Kidney capillary endothelial cell (primary cell): Measurements from ENCODE around the gene TSC22D3.
"Not testable (repeated sequence)": the region's sequence is repeated elsewhere in the genome, so short reads cannot be mapped to it uniquely, and the experiment has no call there.

Experiments used
- DNase-seq: peaks from one replicate; pipeline ENCODE4 v3.0.0-alpha.2; 2018; ENCODE audit warnings: low spot score

TSC22D3 gene

DNA sequence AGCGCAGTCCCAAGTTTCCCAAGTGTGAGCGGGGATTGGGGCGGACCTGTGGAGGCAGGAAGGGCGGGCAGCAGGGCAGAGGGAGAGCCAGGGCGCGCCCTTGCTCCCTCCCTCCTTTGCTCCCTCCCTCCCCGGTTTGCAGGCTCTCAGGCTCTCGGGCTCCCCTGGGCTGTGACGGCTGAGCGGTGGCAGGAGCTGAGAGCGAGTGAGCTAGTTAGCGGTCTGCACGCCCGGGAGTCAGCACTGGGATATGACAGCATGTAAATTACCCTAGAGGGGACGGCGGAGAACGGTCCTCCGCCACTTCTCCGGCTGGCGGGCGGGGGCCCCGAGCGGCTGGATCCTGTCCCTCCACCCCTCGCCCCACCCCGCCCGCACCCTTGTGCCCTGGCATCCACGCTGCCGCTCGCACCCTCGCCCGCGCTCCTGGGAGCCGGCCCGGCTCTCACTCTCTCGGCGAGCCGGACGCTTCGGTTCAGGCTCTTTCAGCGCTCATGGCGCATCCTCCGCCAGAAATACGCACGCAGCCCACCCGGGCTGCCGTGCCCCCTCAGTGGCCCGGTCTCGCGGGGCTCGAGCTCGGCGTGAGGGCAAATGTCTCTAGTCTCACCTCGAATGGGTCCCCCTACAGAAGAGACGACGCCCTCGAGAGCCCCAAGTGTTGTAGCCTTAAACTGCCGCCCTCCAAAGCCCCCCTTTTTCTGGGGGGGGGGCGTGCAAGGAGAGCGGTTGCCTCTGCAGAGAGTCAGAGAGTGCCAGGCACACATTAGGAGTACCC lies at the start of gene TSC22D3:
Gene TSC22D3, minus strand, starts transcription at position 54 of the 778 bp plus-strand sequence. CDS start 368 bp downstream, outside the sequence.
- DNase-seq = no peak

DNA sequence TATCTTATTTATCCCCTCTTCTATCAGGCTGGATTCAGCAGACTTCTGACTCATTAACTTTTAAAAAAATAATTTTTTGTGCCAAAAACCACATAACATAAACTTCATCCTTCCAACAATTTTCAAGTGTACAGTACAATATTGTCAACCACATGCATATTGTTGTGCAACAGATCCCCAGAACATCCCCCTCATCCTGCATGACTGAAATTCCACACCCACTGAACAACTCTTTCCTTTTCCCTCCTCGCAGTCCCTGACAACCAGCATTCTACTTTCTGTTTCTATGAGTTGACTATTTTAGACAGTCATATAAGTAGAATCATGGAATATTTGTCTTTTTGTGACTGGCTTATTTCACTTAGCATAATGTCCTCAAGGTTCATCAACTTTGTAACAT lies 47.9 kb upstream of the TSC22D3 start:
- no peak for DNase-seq

DNA sequence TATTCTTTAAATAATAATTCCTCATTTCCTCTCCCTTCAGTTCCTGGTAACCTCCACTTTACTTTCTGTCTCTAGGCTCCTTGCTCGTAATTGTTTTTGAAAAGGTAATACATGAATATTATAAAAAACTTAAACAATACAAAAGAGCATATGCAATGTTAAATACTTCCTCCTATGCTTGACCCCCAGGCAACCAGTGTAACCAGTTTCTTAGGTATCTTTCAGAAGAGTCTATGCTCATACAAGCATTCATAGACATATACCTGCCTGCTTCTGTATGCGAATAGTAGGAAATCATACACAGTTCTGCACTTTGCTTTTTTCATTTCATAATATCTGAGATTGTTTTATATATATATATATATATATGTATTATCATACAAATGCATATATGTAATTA lies 47.5 kb upstream of the TSC22D3 start:
- DNase-seq = no peak

DNA sequence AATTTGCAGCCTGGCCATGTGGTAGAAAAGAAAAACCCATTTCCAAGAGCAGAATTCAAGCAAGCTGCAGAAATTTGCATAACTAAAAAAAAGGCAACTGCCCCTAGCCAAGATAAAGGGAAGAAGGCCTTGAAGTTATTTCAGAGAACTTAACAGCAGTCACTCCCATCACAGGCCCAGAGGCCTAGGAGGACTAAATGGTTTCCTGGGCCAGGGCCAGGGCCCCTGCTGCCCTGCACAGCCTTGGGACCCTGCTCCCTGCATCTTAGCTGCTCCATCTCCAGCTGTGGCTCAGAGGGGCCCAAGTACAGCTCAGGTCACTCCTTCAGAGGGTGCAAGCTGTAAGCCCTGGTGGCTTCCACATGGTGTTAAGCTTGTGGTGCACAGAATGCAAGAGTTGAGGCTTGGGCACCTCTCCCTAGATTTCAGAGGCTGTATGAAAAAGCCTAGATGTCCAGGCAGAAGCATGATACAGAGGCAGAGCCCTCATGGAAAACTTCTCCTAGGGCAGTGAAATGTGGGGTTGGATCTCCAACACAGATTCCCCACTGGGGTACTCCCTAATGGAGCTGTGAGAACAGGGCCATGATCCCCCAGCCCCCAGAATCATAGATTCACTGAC lies 43.4 kb upstream of the TSC22D3 start:
- no peak for DNase-seq

DNA sequence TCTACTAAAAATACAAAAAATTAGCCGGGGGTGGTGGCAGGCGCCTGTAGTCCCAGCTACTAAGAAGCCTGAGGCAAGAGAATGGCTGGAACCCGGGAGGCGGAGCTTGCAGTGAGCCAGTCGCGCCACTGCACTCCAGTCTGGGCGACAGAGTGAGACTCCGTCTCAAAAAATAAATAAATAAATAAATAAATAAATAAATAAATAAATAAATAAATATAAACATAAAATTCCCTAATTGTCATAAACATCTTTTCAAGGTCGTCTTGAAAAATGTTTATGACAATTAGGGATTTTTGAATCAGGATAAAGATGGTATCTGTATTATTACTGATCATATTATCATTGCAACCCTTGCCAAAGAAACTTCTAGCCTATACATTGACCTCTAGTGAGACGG lies 34.5 kb upstream of the TSC22D3 start:
- DNase-seq = not testable (repeated sequence)

DNA sequence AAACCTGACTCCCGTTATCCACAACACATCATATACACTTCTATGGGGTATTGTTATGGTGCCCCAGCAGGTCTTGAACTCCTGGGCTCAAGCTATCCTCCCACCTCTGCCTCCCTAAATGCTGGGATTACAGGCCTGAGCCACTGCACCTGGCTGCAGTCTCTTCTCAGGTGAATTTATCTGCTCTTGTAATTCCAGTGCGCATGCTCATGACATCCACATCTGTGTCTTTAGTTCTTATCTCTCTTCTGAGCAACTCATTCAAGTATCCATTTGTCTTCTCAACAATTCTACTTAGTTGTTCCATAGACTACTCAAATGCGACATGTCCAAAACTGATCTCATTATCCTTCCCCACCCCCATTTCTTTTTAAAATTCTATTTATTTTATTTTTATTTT lies 29.6 kb upstream of the TSC22D3 start:
- DNase-seq = no peak

DNA sequence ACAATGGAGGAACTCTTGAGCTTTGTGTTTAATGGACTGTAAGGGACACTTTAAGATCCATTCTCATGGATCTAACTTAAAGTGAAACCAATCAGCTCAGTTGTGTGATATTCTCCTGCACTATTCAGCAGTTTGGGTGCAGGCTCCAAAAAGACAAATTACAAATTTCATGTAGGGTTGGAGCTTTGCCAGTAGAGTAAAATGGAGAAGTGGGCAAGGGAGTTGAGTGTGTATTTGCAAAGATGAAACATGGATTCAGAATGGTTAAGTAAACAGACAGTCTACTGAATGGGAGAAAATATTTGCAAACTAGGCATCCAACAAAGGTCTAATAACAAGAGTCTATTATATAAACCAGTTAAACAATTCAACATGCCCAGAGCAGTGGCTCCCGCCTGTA lies 28.8 kb upstream of the TSC22D3 start:
- DNase-seq = no peak

DNA sequence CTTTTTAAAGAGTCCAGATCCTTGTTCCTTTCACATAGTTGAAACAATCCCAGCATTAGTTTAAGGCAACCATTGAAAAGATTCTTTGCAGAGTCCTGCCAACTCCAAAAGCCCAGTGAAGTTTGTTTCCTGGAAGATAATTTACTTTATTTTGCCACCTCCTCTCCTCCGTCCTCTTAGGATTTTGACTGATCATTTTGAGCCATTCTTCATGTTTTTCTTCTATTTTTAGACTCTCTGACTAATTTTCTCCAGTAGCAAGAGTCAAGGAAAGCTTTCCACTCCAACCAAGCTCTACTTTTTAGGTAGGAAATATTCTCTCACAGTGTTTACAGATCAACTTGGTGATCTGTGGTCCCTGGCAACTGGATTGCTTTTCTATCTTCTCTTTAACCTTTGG lies 12.2 kb upstream of the TSC22D3 start:
- DNase-seq = no peak

DNA sequence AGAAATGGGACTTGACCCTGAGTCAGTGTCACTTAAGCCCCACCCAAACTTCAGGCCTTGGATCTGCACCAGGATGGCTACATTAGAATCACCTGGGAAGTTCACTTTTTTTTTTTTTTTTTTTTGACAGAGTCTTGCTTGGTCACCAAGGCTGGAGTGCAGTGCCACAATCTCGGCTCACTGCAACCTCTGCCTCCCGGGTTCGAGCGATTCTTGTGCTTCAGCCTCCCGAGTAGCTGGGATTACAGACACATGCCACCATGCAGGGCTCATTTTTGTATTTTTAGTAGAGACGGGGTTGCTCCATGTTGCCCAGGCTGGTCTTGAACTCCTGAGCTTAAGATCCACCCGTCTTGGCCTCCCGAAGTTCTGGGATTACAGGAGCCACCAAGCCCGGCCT lies 4.9 kb upstream of the TSC22D3 start:
- DNase-seq = no peak

DNA sequence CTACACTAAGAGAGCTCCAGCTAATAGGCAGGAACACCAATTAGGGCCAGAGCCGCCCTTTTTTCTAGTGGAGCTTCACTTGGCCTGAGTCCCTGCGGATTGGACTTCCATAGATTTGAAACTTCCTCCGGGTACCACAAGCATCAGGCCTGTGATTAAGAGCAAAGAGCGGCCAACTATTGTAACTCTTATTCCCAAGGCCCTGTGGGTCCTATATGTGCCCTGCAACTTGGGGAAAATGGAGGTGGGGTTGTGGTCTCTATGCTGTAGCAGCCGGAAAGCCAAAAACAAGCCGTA lies 1.9 kb upstream of the TSC22D3 start, which contains the start of gene NCBP2L:
Gene NCBP2L, plus strand, starts transcription at position 198 of the 297 bp plus-strand sequence. CDS start 16,488 bp downstream, outside the sequence.
- no peak for DNase-seq

DNA sequence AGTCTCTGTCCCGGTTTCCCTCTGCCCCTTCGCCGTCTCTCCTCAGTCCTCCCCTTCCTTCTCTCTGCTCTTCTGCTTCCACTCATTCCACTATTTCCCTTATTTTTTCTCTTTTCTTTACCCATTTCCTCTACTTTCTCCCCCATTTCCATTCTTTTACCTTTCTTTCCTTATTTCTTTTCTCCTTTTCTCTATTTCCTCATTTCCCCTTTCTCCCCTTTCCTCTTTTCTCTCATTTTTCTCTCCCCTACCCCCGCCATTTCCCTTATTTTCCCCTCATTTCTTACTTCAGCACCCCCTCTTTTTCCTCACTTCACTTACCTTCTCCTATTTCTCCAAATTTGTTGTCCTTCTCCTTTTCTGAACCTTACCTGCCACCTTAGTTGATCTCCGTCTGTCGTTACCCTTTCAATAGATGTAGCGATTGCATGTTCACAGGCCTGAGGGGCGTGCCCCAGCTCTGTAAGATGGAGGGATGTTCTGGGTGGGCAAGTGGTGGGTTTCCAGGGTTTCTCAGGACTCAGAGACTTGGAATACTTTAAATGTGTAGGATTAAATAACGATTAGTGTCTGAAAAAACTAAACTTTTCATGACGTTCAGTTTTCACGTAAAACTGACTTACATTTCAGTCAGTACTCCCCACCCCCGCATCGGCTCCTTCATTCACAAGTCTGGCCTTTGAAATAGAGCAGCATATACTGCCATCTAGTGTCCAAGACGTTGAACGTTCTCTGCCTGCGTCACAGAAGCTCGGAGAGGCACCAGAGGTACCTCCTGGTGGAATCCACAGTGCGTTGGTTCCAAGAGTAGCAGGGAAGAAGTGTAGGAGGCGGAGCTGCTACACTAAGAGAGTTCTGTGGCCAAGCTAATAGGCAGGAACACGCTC lies 1.3 kb upstream of the TSC22D3 start:
- DNase-seq = peak; percentile 73

DNA sequence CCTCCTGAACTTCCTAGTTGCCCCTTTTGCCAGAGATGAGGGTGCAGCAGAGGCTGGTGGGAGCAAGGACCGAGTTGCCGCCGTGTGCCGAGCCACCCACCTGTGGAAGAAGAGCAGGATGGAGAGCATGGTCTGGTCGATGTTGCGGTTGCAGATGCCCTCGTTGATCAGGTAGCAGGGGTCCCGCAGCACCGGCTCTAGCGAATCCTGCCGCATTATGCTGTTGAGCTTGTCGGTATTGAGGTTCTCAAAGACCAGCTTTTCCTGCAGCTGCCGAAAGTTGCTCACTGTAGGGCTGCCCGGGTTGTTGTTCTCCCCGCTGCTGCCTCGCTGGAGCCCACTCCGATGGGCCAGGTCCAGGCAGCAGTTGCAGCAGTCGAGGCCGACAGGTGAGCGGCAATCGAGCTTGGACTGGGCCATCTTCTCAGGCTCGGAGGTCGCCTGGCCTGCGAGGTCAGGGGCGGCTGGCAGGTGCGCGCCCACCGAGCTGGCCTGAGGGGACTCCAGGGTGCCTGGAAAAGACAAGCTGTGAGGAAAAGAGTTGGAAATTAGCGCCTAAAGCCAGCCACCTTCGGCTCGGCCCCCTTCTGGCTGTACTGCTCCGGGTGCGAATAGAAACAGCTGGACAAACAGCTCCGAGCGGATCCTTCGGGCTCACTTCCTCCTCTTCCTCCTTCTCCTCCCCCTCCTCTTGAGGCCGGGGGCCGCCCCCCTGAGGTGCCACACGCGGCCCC lies 420 bp downstream of the TSC22D3 start:
- DNase-seq = no peak

DNA sequence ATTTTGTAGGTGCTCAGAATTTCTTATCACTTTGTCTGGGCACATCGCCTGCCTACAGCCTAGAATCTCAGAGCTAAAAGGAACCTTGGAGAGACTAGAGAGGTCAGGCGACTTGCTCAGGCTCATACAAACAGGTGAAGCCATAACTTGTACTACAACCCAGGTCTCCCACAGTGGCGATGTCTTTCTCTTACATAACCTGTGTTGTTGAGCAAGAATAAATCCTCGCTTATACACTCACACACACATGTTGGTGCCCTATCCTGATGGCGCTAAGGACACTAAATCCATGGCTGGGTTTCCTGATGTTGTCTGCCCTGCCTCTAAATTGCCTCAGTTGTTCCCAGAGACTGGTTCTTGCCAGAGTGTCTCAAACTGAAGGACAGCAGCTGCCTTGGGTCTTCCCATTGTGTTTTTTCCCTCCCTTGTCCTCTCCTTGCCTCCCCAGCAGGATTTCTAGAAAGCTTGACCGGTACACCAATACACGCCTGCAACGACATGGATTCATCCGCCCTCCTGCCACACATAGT lies 1.6 kb downstream of the TSC22D3 start:
- DNase-seq = no peak

DNA sequence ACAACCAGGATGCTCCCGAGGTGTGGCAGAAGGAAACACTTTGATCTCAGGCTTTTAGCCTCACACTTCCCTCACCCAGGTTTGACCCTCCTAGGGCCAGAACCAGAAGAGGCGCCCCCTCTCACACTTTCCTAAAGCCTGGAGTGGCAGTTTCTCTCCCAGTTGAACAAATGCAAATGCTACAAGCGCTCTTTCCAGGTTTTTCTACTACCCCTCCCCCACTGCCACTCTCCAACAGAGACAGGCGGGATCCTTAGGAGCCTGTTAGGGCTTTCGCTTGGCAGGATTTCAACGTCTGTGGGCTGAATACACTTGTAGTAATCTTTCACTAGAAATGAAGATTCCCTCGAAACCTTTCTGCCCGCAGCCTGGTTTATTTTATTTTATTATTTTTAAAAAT lies 2.4 kb downstream of the TSC22D3 start:
- no peak for DNase-seq

DNA sequence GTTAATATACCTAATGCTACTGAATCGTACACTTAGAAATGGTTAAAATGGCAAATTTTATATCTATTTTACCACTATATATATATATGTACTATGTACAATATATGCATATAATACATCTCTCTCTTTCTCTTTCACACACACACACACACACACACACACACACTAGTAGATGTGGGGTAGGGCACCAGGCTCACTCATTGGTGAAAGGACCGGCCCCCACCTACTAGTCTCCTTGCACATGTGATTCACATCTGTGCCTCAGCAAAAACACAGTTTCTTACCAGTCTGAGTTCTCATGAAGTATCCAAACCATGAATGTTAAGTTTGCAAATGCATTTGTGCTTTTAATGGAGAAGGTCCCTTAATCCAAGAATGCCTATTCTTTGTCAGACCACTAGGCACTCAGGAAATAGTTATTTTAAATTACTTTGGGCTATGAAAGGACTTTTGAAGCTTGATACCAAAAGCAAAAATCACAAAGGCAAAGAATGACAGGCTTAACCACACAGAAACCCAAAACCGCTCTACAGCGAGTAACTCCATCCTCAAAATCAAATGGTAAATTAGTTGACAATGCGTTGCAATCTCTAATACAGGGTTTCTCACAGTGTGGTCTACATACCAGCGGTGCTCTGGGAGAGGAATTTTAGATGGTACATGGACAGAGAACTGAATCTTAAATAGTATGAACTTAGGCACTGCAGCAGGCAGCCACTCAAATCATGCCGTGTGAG lies 5.8 kb downstream of the TSC22D3 start:
- no peak for DNase-seq

DNA sequence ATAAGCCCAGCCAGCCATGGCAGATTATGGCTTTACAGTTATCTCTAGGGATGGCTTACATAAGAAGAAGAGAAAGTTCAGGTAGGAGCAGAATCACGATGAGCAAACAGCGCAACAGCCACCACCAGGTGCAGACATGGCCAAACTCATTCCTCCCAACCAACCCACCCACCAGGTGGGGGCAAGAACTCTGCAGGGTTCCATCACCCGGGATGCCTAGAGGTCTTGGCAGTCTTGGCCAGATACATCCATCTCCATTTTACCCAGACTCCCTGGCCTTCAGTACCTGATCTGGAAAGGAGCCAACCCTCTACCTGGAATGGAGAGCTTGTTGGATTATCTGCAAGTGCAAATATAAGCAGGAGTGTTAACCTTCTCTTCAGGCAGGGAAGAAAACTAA lies 7.5 kb downstream of the TSC22D3 start:
- no peak for DNase-seq

DNA sequence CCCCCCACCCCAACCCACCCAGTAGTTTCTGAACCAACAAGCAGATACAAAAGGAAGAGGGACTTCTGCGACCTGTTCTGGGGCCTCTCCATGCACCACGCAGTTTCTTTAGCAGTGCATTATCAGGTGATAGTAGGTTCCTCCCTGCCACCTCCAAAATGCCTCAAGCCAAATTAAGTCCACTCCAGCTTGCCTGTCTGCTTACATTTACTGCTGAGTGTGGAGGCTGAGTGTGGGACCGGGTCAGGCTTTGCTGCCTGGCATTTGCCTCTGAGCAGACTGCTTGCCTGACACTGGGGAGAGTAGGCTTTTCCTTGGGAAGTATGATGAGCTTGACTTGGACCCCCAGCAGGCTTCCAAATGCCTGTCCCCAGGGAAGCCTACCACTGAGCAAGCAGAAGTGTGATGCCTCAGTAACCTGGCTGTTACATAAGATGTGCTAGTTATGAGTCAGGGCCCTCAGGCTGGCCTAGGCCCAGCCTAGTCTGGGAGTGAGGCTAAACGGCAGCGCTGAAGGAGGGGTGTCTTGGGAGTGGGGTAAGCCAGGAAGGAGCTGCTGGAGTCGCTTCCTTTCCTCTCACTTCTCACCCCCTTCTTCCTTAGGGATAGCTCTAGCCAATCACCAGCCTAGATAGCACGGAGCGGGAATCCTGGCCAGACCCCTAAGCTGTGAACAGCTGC lies 9.0 kb downstream of the TSC22D3 start:
- no peak for DNase-seq

DNA sequence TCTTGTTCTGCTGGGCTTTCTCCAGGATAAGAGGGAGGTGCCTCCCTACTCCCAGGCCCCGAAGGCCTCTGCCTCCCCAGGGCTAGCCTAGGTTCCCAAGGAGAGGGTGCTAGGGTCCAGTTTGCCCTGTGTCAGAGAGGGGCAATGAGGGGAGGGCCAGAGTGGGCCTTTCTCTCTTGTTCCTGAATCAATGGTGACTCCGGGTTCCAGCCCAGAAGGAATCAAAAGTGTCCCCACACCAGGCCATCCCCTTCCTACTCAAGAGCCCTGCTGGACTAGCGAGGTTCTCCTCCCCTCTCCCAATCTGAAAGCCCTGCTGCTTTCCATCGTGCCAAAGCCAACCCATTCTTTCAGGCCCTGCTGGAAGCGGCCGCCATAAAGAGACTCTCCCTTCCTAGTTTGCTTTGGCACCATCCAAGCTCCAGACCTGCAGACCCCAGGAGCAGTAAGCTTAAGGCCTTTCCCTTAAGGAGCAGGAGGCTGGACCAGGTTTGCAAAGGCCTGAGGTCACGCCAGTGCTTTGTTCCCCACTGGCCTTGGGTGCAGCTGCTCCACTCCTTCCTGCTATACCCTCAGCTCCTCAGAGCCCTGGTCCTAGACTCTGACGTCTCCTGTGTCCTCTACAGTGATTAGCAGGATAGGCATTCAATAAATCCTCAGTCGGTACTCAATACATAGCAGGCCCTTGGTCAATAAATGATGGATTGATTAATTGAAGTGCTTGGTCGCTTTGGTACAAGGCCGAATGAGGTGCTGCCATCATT lies 10.6 kb downstream of the TSC22D3 start:
- no peak for DNase-seq

DNA sequence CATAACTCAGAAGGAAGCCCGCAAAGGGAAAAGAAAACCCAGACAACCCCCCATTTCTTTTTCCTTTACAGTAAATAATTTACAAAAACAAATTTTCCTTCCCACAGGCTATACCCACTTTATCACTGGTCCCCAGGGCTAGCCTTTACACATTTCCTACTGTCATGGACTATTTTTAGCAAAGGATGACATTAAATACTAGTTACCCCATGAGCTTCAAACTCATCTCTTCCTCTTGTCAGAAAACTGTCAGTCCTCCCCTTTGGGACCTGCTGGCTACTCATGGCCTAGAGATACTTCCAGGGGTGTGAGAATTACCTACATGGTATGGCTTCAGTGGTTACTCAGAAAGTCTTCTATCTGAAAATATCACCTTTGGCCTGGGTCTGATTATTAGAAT lies 11.9 kb downstream of the TSC22D3 start:
- no peak for DNase-seq
